Fibroblast of the aortic adventitia (primary cell): ENCODE data around the gene TBC1D9B. TPM values are rescaled to one million over a fixed set of nuclear protein-coding genes. Genes with fewer than 3 reads are reported as not detected.

Experiments used
- DNase-seq: peaks from one replicate; pipeline ENCODE4 v3.0.0-alpha.2; 2010; ENCODE audit warnings: low read depth
- H3K4me3 ChIP-seq: 2 replicates; pipeline ENCODE4 v1.5.1; 2011; ENCODE audit warnings: low read depth, mild to moderate bottlenecking, control low read depth, low read length, moderate library complexity
- CTCF ChIP-seq: IDR thresholded peaks from 2 replicates; pipeline ENCODE4 v1.5.1; 2011; ENCODE audit warnings: mild to moderate bottlenecking, low read length, control low read depth, inconsistent platforms; ENCODE audit not compliant: insufficient read depth
- total RNA-seq: library from RNA; depleted of rRNA; stranded (reverse); fragments of >200 nt; gene quantifications from 2 replicates; pipeline ENCODE4 v1.2.3, GENCODE V29; 2012; ENCODE audit warnings: low replicate concordance

TBC1D9B gene
- total RNA-seq, 1 donor: 70.9 TPM

GRCh38 chr5:179930788-179931473 is 23.2 kb upstream of the TBC1D9B start:
- TF ChIP-seq CTCF: no peak

GRCh38 chr5:179927824-179928223 is 20.1 kb upstream of the TBC1D9B start:
- H3K4me3 ChIP-seq: no peak overlapping the region
- no peak for DNase-seq
- no peak for TF ChIP-seq CTCF

More at GRCh38 chr5:179930788-179931473, 23.2 kb upstream of the TBC1D9B start:
- no peak for DNase-seq
- no peak overlapping the region for H3K4me3 ChIP-seq

- H3K4me3 ChIP-seq: no peak overlapping the region
- no peak for TF ChIP-seq CTCF
- no peak for DNase-seq
These were observed 19.0 kb upstream of the TBC1D9B start for GRCh38 chr5:179926657-179927056.

- no peak for TF ChIP-seq CTCF
- no peak overlapping the region for H3K4me3 ChIP-seq
- DNase-seq: no peak
These were observed 15.7 kb upstream of the TBC1D9B start for GRCh38 chr5:179923436-179923835.

- no peak for TF ChIP-seq CTCF
- DNase-seq: no peak
- no peak overlapping the region for H3K4me3 ChIP-seq
These were observed 12.5 kb upstream of the TBC1D9B start for GRCh38 chr5:179920175-179920574.

GRCh38 chr5:179919487-179920060 is 11.9 kb upstream of the TBC1D9B start:
- H3K4me3 ChIP-seq: no peak overlapping the region
- DNase-seq: no peak
- TF ChIP-seq CTCF: no peak
